Measurements from ENCODE around the gene FADS1. TPM values are rescaled to one million over a fixed set of nuclear protein-coding genes. Genes with fewer than 3 reads are reported as not detected.
A peak's percentile ranks its signal among the peaks of the same experiment; 100 is the strongest.

The FADS1 gene
- total and polyA plus RNA-seq, 2 experiments from 2014 or later = 74.9 to 119 TPM

DNA sequence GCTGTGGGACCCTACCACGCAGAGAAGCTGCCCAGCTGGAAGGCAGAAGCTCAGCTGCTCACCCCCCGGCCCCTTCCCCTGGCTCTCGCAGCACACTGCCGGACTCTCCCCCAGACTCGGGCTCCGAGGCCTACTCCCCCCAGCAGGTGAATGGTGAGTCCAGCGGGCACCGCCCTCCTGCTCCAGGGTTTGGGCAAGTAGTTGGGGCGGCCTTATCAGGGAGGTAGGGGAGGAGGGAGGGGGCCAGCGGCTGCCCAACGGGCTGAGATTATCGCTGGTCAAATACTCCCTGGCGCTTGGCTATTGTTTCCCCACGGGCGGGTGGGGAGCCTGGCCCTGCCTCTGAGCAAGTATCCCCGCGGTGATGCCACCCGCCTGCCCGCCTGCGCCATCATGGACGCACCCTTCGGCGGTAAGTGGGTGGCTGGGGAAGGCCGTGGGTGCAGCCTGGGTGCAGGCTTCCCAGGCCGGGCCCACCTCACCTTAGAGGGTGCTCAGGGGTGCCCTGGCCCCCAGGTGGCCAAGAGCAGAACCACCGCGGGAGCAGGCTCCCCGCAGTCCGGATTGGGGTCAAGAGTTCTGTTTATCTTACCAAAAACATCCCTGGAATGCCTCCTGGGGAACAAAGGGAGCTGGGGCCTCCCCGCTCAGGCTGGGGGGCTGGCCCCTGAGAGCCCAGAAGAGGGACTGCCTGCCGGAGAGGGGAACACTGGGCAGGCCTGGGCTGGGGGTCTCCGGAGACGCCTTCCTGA is 47.5 kb downstream of the FADS1 start:
- H3F3A ChIP-seq (replicated peaks; ENCODE audit: low read depth) = no peaks in the 10 kb centered on the region
- H3K79me2 ChIP-seq (replicated peaks; ENCODE audit: insufficient read depth) = no peaks in the 10 kb centered on the region
- peak; percentile 74 for DNase-seq (ENCODE audit: low spot score)
- H3K27ac Mint-ChIP-seq = no peak overlapping the region
- H3K27me3 ChIP-seq (ENCODE audit: insufficient read depth) = no peaks in the 10 kb centered on the region
- TF ChIP-seq, protein P1, sequence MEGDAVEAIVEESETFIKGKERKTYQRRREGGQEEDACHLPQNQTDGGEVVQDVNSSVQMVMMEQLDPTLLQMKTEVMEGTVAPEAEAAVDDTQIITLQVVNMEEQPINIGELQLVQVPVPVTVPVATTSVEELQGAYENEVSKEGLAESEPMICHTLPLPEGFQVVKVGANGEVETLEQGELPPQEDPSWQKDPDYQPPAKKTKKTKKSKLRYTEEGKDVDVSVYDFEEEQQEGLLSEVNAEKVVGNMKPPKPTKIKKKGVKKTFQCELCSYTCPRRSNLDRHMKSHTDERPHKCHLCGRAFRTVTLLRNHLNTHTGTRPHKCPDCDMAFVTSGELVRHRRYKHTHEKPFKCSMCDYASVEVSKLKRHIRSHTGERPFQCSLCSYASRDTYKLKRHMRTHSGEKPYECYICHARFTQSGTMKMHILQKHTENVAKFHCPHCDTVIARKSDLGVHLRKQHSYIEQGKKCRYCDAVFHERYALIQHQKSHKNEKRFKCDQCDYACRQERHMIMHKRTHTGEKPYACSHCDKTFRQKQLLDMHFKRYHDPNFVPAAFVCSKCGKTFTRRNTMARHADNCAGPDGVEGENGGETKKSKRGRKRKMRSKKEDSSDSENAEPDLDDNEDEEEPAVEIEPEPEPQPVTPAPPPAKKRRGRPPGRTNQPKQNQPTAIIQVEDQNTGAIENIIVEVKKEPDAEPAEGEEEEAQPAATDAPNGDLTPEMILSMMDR (conservative IDR thresholded peaks at IDR 0.05; ENCODE audit: low read depth in 2 of 2) = peak; percentile 27 to 49
- no peak for TF ChIP-seq JUNB (IDR thresholded peaks at IDR 0.05; ENCODE audit: unreplicated experiment)
- H3K9me3 Mint-ChIP-seq = no peaks in the 10 kb centered on the region
- no peaks in the 10 kb centered on the region for H3K36me3 ChIP-seq (ENCODE audit: insufficient read depth)
- no peak overlapping the region for H3K4me3 Mint-ChIP-seq
- no peak overlapping the region for H3K27ac ChIP-seq (ENCODE audit: low read depth)
- ATAC-seq = peak; percentile 59
- peaks cover 18% of the 10 kb centered on the region for H3K4me1 Mint-ChIP-seq
- H4K20me1 ChIP-seq (replicated peaks; ENCODE audit: insufficient read depth) = no peaks in the 10 kb centered on the region
- H3K9me2 ChIP-seq (ENCODE audit: insufficient read depth) = no peaks in the 10 kb centered on the region
- H3K4me2 ChIP-seq = peak overlapping the region; percentile 38; the same call in 1 of the 2 replicates
- H3K36me3 Mint-ChIP-seq (ENCODE audit: low read depth) = no peaks in the 10 kb centered on the region; the same call in 2 of the 3 replicates
- no peak overlapping the region for H3K4me3 ChIP-seq
- H2AFZ ChIP-seq = no peak overlapping the region
- H3K4me1 ChIP-seq (ENCODE audit: insufficient read depth) = peaks cover 11% of the 10 kb centered on the region
- peaks cover 2% of the 10 kb centered on the region for H3K27me3 Mint-ChIP-seq (ENCODE audit: insufficient read depth, low read depth, poor library complexity)

DNA sequence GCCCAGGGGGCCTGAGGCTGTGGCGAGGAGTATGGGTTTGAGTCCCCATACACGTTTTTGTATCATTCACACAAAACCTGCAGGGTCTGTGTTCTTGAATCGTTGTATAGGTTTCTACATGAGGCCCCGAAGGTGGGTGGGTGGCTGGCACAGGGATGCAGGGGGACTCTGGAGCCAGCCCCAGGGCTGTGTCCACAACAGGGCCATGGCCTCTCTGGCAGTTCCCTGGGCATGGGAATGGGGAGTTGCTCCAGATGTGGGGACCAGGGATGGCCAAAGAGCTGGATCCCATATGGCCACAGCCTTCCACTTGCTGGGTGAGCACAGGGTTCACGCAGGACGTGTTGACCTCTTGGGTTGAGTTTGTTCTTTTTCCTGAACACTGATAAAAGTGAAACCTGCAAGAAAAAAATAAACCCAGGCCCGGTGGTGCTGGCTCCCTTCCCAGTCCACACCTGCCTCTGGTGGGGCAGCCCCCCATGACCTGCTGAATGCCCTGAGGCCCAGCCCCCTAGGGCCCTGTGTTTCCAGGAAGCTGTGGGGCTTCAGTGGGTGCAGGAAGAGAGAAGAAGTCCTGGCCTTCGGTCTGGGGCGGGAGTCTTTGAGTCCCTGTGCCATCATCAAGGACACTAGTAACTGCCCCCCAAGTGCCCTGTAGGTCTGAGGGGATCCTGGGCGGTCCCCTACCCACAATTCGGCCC is 48.3 kb downstream of the FADS1 start:
- Histone ChIP-seq H3K4me2 (no peak overlapping the region), H3F3A (replicated peaks; ENCODE audit: low read depth) (no peaks in the 10 kb centered on the region), H2AFZ (no peak overlapping the region), H3K79me2 (replicated peaks; ENCODE audit: insufficient read depth) (no peaks in the 10 kb centered on the region), H3K9me2 (ENCODE audit: insufficient read depth) (no peaks in the 10 kb centered on the region), H3K4me1 (ENCODE audit: insufficient read depth) (peaks cover 12% of the 10 kb centered on the region), H3K36me3 (ENCODE audit: insufficient read depth) (no peaks in the 10 kb centered on the region), H3K4me3 (no peak overlapping the region), H3K27ac (ENCODE audit: low read depth) (no peak overlapping the region), H3K27me3 (ENCODE audit: insufficient read depth) (no peaks in the 10 kb centered on the region), H4K20me1 (replicated peaks; ENCODE audit: insufficient read depth) (no peaks in the 10 kb centered on the region)
- H3K4me3 Mint-ChIP-seq = no peak overlapping the region
- no peak for ATAC-seq
- peaks cover 18% of the 10 kb centered on the region for H3K4me1 Mint-ChIP-seq
- H3K9me3 Mint-ChIP-seq = no peaks in the 10 kb centered on the region; the same call in 2 of the 3 replicates
- no peaks in the 10 kb centered on the region; the same call in 2 of the 3 replicates for H3K36me3 Mint-ChIP-seq (ENCODE audit: low read depth)
- no peak for DNase-seq (ENCODE audit: low spot score)
- H3K27me3 Mint-ChIP-seq (ENCODE audit: insufficient read depth, low read depth, poor library complexity) = peaks cover 5% of the 10 kb centered on the region
- peak overlapping the region; percentile 17; the same call in 1 of the 2 replicates for H3K27ac Mint-ChIP-seq
- TF ChIP-seq EZH2phosphoT487 (IDR thresholded peaks at IDR 0.05; ENCODE audit: unreplicated experiment) (no peak), JUNB (IDR thresholded peaks at IDR 0.05; ENCODE audit: unreplicated experiment) (no peak), STAT1 (IDR thresholded peaks at IDR 0.05; ENCODE audit: unreplicated experiment) (no peak), EZH2 (IDR thresholded peaks at IDR 0.05; ENCODE audit: low read depth, unreplicated experiment) (no peak), NANOG (IDR thresholded peaks at IDR 0.05; ENCODE audit: borderline replicate concordance) (no peak), CREB1 (CRISPR knock-in tag; IDR thresholded peaks at IDR 0.05; ENCODE audit: low read depth) (no peak), POLR2AphosphoS5 (IDR thresholded peaks at IDR 0.05; ENCODE audit: low read depth) (no peak), ZNF331 (CRISPR knock-in tag; IDR thresholded peaks at IDR 0.05; ENCODE audit: low read depth) (no peak)
- TF ChIP-seq, protein P2, sequence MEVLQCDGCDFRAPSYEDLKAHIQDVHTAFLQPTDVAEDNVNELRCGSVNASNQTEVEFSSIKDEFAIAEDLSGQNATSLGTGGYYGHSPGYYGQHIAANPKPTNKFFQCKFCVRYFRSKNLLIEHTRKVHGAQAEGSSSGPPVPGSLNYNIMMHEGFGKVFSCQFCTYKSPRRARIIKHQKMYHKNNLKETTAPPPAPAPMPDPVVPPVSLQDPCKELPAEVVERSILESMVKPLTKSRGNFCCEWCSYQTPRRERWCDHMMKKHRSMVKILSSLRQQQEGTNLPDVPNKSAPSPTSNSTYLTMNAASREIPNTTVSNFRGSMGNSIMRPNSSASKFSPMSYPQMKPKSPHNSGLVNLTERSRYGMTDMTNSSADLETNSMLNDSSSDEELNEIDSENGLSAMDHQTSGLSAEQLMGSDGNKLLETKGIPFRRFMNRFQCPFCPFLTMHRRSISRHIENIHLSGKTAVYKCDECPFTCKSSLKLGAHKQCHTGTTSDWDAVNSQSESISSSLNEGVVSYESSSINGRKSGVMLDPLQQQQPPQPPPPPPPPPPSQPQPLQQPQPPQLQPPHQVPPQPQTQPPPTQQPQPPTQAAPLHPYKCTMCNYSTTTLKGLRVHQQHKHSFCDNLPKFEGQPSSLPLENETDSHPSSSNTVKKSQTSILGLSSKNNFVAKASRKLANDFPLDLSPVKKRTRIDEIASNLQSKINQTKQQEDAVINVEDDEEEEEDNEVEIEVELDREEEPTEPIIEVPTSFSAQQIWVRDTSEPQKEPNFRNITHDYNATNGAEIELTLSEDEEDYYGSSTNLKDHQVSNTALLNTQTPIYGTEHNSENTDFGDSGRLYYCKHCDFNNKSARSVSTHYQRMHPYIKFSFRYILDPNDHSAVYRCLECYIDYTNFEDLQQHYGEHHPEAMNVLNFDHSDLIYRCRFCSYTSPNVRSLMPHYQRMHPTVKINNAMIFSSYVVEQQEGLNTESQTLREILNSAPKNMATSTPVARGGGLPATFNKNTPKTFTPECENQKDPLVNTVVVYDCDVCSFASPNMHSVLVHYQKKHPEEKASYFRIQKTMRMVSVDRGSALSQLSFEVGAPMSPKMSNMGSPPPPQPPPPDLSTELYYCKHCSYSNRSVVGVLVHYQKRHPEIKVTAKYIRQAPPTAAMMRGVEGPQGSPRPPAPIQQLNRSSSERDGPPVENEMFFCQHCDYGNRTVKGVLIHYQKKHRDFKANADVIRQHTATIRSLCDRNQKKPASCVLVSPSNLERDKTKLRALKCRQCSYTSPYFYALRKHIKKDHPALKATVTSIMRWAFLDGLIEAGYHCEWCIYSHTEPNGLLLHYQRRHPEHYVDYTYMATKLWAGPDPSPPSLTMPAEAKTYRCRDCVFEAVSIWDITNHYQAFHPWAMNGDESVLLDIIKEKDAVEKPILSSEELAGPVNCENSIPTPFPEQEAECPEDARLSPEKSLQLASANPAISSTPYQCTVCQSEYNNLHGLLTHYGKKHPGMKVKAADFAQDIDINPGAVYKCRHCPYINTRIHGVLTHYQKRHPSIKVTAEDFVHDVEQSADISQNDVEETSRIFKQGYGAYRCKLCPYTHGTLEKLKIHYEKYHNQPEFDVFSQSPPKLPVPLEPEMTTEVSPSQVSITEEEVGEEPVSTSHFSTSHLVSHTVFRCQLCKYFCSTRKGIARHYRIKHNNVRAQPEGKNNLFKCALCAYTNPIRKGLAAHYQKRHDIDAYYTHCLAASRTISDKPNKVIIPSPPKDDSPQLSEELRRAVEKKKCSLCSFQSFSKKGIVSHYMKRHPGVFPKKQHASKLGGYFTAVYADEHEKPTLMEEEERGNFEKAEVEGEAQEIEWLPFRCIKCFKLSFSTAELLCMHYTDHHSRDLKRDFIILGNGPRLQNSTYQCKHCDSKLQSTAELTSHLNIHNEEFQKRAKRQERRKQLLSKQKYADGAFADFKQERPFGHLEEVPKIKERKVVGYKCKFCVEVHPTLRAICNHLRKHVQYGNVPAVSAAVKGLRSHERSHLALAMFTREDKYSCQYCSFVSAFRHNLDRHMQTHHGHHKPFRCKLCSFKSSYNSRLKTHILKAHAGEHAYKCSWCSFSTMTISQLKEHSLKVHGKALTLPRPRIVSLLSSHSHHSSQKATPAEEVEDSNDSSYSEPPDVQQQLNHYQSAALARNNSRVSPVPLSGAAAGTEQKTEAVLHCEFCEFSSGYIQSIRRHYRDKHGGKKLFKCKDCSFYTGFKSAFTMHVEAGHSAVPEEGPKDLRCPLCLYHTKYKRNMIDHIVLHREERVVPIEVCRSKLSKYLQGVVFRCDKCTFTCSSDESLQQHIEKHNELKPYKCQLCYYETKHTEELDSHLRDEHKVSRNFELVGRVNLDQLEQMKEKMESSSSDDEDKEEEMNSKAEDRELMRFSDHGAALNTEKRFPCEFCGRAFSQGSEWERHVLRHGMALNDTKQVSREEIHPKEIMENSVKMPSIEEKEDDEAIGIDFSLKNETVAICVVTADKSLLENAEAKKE (CRISPR knock-in tag; IDR thresholded peaks at IDR 0.05) = no peak
